SHP77 (cell line): Measurements from ENCODE around the gene NOX3.
"Not testable (repeated sequence)": the region's sequence is repeated elsewhere in the genome, so short reads cannot be mapped to it uniquely, and the experiment has no call there.

Experiments used
- DNase-seq, 2 experiments: peaks; one replicate each; lab custom pipeline; 2025; lab: John Stamatoyannopoulos, UW

Gene NOX3

GRCh38 chr6:155371230-155371629 lies 84.4 kb downstream of the NOX3 start:
- DNase-seq, result no peak

- DNase-seq, result no peak
These were observed 89.3 kb downstream of the NOX3 start for GRCh38 chr6:155366325-155366724.

- no peak for DNase-seq
These were observed 90.7 kb downstream of the NOX3 start for GRCh38 chr6:155364844-155365437.

- not testable (repeated sequence) for DNase-seq
These were observed 91.6 kb downstream of the NOX3 start for GRCh38 chr6:155364021-155364420.

GRCh38 chr6:155362968-155363632 lies 92.5 kb downstream of the NOX3 start:
- DNase-seq, result not testable (repeated sequence)

- no peak for DNase-seq
These were observed 101.5 kb downstream of the NOX3 start for GRCh38 chr6:155354167-155354566.

- DNase-seq, result no peak
These were observed 102.8 kb downstream of the NOX3 start for GRCh38 chr6:155352811-155353210.

- no peak for DNase-seq
These were observed 103.6 kb downstream of the NOX3 start for GRCh38 chr6:155352130-155352420.

- DNase-seq, result no peak
These were observed 104.1 kb downstream of the NOX3 start for GRCh38 chr6:155351273-155352129.

GRCh38 chr6:155349956-155350355 lies 105.7 kb downstream of the NOX3 start:
- DNase-seq, result no peak

GRCh38 chr6:155349129-155349528 lies 106.5 kb downstream of the NOX3 start:
- DNase-seq, result no peak

- DNase-seq, result no peak
These were observed 107.8 kb downstream of the NOX3 start for GRCh38 chr6:155347800-155348199.

- no peak for DNase-seq
These were observed 108.7 kb downstream of the NOX3 start for GRCh38 chr6:155346957-155347356.
